Measurements from ENCODE around the gene C1orf56.

GRCh38 chr1:151032164-151032563, 15.4 kb upstream of the C1orf56 start:
- TF ChIP-seq CTCF (IDR thresholded peaks at IDR 0.05; ENCODE audit: insufficient read depth, low read length, poor library complexity, severe bottlenecking) (no peak), EZH2phosphoT487 (conservative IDR thresholded peaks at IDR 0.05; ENCODE audit: low read length) (no peak)

All from SU-DHL-6 (cell line).